NB4 (cell line): ENCODE results near the gene GREB1.

ENCODE experiments used
- MYC ChIP-seq: IDR thresholded peaks from 2 replicates; pipeline ENCODE4 v1.6.1; 2011; ENCODE audit warnings: low read depth, low read length
- POLR2A ChIP-seq: IDR thresholded peaks from 2 replicates; pipeline ENCODE4 v1.6.1; 2011; ENCODE audit warnings: mild to moderate bottlenecking; ENCODE audit not compliant: insufficient read length; ENCODE audit errors: extremely low read depth
- TF ChIP-seq, protein P1 (sequence below): IDR thresholded peaks from one replicate; pipeline ENCODE4 v1.5.1; 2012; ENCODE audit warnings: low read depth, low read length
- TF ChIP-seq, protein P2 (sequence below): IDR thresholded peaks from 2 replicates; pipeline ENCODE4 v1.6.1; 2011; ENCODE audit warnings: low read depth, low read length

DNA sequence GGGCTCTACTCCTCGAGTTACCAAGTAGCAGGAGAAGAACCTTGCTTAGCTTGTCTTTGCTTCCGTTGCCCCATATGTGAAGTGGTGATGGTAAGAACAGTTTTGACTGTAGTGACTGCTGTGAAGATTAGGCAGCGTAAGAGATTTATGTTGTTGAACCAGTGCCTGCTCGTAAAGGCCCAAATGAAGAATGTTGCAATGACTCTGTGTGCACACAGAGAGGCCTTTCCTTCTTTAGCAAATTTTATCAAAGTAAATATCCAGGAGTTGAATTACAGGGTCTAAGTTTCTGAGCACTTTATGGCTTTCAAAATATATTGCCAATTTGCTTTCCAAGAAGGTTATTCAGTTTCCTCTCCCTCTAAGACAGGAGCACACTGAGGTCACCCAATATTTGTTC is 121.7 kb downstream of the GREB1 start:
- TF ChIP-seq, protein P1, sequence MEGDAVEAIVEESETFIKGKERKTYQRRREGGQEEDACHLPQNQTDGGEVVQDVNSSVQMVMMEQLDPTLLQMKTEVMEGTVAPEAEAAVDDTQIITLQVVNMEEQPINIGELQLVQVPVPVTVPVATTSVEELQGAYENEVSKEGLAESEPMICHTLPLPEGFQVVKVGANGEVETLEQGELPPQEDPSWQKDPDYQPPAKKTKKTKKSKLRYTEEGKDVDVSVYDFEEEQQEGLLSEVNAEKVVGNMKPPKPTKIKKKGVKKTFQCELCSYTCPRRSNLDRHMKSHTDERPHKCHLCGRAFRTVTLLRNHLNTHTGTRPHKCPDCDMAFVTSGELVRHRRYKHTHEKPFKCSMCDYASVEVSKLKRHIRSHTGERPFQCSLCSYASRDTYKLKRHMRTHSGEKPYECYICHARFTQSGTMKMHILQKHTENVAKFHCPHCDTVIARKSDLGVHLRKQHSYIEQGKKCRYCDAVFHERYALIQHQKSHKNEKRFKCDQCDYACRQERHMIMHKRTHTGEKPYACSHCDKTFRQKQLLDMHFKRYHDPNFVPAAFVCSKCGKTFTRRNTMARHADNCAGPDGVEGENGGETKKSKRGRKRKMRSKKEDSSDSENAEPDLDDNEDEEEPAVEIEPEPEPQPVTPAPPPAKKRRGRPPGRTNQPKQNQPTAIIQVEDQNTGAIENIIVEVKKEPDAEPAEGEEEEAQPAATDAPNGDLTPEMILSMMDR = no peak
- TF ChIP-seq, protein P2, sequence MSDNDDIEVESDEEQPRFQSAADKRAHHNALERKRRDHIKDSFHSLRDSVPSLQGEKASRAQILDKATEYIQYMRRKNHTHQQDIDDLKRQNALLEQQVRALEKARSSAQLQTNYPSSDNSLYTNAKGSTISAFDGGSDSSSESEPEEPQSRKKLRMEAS = no peak
- no peak for TF ChIP-seq POLR2A
- TF ChIP-seq MYC = no peak
